DOHH2 (cell line): Measurements from ENCODE around the gene GSTA2.

Source experiments
- CTCF ChIP-seq: fragments of 200-600 bp; sonication (generic); IDR thresholded peaks from one replicate; pipeline ENCODE4 v1.5.1; 2014; ENCODE audit warnings: antibody characterized with exemption, mild to moderate bottlenecking, low read depth, low read length; ENCODE audit not compliant: poor library complexity, severe bottlenecking
- EZH2phosphoT487 ChIP-seq: fragments of 200-600 bp; sonication (generic); IDR thresholded peaks from 2 replicates; pipeline ENCODE4 v1.6.1; 2017; ENCODE audit warnings: borderline replicate concordance, mild to moderate bottlenecking, antibody characterized with exemption, low read length, moderate library complexity, mixed read lengths

GRCh38 chr6:52731719-52732118 lies 31.6 kb downstream of the GSTA2 start:
- no peak for TF ChIP-seq CTCF
- TF ChIP-seq EZH2phosphoT487, result no peak
